AG08396 (cell line): ENCODE results near the gene ZDHHC14.
A peak's percentile ranks its signal among the peaks of the same experiment; 100 is the strongest.
"Not testable (repeated sequence)": the region's sequence is repeated elsewhere in the genome, so short reads cannot be mapped to it uniquely, and the experiment has no call there.

ENCODE experiments used
- DNase-seq: peaks from one replicate; pipeline ENCODE4 v3.0.0; 2012; ENCODE audit warnings: low spot score, mixed read lengths

ZDHHC14 gene

DNA sequence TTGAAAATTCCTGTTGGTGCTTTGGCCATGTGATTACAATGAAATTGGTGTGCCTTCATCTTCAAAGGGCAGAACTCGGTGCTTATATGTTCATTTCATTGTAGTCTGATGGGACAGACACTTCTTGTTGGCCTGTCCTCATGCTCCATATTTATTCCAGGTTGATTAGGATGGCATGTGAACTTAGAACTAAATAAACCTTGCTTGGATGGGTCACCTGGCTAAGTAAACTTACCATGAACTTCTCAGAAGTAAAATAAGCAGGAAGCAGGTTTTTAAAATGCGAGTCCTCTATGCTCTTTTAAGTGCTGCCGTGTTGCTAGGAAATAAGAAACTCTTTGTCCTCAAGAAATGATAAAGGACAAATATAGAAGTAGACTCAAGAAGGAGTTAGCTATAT lies 26.7 kb downstream of the ZDHHC14 start:
- DNase-seq: no peak

DNA sequence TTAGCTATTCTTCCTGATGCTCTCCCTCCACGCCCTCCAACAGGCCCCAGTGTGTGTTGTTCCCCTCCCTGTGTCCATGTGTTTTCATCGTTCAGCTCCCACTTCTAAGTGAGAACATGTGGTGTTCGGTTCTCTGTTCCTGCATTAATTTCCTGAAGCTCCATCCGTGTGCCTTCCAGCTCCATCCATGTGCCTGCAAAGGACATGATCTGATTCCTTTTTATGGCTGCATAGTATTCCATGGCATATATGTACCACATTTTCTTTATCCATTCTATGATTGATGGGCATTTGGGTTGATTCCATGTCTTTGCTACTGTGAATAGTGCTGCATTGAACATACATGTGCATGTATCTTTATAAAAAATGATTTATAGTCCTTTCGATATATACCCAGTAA lies 27.4 kb downstream of the ZDHHC14 start:
- DNase-seq: not testable (repeated sequence)

DNA sequence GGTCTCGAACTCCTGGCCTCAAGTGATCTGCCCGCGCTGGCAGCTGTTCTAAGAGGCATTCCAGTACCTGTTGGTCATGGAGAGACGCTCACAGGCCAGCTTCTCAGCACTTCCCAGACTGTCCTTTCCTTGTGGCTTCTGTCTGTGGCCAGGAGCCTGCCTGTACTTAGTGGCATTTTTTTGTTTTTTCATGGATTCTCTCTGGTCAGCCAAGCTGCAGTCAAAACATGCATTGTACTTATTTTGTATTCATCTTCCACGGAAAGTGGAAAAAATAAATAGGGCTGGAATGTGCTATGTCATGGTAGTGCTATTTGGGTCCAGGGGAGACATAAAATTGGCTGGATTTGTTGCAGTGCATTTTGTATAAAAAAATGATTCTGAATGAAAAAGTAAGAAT lies 29.1 kb downstream of the ZDHHC14 start:
- no peak for DNase-seq

DNA sequence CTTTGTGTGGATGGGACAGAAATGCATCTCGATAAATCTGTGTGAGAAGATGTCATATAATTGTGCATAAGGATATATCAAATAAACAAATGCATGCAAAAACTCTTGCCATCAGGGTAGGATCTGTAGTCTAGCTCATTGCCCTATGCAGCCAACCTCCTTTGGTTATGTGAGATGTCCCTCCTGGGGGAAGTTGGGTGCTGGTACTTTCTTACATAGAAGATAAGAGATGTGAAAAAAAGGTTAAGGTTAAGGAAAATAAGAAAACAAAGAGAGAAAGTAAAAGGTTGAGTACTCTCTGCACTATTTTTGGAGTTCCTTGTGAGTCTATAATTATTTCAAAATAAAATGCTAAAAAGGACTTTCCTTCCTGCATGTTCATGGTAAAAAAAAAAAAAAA lies 30.4 kb downstream of the ZDHHC14 start:
- no peak for DNase-seq

DNA sequence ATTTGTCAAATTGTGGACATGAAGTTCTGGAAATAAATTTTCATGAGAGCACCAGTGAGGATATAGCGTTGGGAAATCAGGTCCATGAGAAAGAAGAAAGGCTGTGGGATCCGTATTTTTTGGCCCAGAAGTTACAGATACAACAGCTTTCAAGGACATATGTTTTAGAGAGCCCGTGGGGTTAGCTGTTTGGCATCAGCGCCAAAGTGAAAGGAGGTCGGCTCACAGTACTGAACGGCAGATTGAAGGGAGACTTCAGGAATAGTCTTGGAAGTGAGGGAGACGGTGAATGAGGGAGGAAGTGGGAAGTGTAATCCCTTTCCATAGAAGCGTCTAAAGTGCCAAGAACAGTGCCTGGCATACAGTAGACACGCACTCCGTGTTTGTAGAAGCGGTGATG lies 31.8 kb downstream of the ZDHHC14 start:
- no peak for DNase-seq

DNA sequence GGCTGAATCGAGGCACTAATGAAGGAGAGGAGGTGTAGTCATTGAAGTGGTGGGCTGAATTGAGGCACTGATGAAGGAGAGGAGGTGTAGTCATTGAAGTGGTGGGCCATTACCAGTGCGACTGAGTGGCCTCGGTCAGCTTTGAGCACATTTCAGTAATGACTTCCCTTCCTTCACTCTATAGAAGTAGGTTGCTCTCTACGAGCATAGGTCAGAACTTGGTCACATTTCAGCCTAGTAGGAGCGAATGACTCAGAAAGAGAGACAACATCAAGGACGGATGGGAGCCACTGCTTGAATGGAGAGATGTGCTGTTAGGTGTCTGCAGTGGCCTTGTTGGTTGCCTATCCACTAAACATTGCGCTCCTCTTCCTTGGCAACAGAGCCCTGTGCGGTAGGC lies 39.5 kb downstream of the ZDHHC14 start:
- DNase-seq: no peak

DNA sequence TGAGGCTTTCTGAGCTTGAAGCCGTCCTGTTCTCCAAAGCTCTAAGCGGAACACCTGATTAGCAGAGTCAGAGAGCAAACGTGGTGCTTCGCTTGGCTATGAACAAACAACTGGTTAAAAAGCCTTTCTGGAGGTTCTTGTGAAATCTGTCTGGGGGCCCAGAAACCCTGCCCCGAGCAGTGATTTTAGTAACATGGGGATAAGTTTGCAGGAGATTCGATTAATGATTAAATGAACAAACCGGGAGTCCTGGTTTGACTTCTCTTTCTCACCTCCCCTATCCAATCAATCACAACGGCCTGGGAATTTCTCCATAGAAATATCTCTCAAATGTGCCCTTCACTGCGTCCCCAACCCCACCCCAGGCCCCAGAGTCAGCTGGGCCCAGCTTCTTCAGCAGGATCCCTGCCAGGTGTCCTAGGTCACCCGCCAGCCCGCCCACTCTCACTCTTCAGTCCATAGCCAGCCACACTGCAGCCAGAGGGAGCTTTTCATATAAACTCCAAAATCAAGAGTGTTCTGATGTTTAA lies 43.6 kb downstream of the ZDHHC14 start:
- no peak for DNase-seq

DNA sequence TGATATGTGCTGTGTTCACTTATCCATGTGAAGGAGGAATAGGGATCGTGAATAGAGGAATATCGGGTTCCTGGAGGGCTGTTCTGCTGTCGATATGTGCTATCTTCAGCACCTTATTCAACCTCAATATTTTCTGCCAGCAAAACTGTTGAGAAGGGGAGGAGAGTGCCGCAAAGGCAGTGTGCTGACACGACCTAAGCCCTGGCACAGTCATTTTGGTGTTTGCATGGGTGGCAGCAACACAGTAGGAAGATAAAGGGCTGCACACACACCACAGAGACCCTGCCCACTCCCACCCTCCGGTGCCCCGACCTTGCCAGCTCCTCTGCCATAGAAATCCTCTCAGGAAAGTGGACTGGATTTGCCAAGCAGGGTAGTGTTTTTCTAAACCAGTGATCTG lies 47.0 kb downstream of the ZDHHC14 start:
- DNase-seq: no peak

DNA sequence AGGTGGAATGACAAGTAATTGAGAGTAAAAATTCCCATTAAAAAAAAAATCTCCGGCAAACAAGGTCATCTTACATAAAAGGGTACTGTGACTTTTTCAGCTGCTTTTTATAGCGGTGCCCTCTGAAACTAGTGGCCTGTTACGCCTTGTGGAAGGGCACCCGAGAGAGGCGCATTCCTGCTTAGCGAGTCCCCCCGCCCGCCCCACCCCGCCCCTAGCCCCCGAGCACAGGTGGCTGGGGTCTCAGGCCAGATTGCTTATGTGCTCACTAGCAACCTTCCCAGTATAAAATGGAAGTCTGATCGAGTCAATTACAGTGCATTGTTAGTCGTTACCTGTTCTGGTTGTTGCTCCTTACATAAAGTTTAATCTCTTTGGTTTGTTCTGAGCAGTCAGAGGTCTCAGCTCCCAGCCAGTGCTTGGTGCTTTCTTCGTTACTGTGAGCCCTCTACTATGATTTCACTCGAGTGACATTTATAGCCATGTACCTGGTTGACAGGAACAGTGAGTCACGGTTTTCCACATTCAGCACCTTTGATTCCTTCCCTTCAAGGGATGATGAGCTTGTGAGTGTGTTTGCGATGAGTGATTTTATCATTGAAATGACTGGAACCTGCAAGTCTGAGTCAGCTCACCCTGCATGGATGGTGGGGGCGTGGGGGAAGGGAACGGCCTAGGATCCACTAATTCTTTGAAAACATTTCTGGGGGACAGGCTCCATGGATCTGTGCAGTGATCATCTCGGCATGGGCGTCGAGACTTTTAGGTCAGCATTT lies 47.6 kb downstream of the ZDHHC14 start:
- no peak for DNase-seq

DNA sequence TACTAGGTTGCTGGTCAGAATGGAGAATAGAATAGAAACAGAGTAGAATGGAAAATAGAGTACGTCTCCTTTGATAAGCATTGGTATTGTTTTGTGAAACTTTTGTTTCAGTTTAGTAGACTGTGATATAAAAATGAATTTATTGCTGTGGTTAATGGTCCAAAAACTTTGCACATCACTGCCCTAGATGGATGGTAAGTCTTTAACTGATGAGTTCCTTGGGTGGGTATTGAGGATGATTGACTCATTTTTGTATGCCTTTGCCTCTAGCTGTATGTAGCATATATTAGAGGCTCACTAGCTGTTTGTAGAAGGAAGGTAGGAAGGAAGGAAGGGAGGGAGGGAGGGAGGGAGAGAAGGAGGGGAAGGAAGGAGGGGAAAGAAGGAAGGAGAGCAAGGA lies 48.3 kb downstream of the ZDHHC14 start:
- DNase-seq: no peak

DNA sequence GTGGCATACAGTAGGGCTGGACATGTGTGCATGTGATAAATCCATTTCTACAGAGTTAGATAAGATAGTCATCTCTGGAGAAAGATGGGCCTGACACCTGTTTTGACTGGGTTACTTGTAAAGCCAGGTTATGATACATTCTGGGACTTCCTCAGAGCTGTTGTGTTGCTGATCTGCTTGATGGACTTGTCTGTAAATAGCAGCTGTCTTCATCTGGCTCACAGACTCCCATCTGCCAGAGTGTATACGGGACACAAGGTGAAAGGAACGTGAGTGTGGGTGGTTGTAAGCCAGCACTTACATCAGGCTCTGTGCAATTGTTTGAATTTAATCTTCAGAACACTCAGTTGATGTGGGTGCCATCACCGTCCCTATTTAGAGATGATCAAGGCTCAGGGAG lies 49.8 kb downstream of the ZDHHC14 start:
- no peak for DNase-seq

DNA sequence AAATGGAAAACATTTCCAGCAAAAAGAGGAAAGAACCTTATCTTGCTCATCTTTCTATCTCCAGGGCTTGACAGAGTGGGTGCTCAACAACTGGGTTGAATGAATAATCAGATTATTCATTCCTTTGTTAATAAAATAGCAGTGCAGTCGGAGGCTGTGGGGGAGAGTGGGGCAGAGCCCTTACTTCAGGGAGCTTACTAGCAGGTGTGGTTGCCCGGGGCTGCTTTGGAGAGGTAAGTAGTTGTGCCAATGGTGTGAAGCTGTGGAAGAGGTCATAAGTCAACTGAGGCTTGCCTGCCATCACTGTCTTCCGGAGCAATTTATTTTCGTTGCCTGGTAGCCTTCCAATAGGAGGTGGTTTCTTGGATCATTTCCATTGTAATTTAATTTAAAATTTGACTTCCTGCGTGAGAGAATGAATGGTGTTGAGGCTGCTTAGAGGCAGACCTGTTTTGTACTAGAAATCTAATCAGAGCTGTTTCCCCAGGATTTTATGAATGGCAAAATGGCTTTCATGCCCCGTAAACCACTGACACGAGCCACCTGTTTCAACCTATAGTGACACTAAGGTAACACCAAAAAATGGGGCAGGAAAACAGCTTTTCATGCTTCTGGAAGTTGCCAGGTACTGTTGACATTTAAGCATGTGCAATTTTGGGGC lies 51.4 kb downstream of the ZDHHC14 start:
- DNase-seq: no peak

DNA sequence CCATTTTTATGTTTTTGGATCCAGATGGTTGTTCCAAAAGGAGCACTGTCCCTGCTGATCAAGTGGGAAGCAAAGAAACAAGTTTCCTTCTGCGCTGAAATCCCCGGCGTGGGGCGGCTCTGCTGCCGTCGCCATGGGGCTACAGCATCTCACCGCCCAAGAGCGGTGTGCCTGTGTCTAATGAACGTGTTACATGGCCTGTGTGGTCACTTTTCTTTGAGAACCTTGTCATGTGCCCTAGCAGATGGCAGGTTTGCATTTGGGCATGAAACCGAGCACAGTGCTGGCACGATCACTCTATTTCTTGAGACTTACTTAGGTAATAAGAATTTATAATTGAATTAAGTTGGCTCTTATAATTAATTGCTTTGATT lies 51.9 kb downstream of the ZDHHC14 start:
- DNase-seq: no peak

DNA sequence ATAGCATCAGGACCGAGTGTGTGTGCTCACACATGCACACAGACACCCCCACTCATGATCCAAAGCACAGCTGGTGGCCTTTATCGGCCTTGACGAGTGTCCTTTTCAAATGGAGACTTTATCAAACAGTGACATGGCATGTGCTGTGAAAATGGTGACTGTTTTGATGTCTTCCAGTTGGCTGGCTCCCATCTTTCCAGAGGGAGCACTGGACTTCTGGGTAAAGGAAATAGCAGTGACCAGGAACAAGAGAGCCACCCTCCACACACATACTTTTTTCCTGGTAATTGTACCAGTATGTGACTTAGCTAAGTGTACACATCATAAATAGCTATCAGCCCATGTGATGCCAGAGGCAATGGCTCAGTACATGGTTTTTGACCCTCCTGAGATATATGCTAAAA lies 52.7 kb downstream of the ZDHHC14 start:
- no peak for DNase-seq

DNA sequence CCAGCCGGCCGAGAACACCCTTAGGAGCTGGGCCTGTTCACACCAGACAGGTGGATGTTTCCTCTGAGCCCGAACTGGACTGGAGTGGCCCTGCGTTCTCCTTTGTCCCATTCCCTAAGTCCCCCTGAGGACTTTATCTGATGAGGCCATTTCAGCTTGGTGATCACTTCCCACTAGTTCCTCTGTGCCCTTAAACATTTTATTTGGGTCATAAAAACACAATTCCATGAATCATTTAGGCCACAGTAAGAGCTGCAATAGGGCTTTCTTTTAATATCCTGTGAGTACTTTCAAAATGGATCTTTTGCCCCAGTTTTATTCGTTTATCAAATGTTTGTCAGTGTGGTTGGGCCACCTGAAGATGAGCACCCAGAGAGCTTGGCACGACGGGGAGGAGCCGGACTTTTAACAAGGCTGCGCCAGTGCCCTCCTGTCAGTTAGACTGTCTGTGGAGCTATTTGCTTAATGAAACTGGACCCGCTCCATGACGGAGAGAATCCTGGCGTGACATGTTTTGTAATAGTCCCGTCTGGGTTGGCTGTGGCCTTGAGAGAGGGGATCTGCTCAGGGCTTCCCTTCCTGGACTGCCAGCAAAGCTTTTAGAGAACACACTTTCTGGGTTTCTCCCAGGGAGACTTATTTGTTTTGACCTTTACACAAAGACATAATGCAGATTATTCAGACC lies 53.5 kb downstream of the ZDHHC14 start:
- DNase-seq: no peak

DNA sequence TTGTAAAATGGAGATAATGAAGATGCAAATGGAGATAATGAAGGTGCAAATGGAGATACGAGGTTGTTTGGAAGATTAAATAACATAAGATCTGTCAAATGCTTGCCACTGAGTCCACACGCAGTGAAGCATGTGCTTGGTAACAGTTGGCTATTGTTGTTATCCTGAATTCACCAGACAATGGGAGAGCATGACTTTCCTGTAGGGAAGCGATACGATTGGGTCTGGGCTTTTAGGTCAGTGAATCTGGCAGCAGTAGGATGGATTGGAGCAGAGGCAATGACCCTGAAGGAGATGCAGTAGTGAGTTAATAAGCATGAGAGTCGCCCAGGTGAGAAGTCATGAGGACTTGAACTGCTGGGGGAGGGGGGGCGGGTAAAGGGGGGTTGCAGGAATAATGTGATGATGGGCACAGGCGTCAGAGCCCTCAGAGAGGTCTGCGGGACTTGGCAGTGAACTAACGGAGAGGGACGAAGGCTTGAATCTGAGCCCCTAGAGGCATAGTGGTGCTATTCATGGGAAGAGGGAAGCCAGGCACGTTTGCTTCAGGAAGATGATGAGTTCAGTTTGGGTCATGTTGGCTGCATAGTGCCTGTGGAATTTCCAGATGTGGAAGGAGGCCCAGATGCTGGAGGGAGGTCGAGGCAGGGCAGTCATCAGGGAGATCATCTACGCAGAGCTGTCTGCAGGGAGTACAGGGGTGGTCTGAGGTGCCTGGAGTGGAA lies 55.4 kb downstream of the ZDHHC14 start:
- no peak for DNase-seq

DNA sequence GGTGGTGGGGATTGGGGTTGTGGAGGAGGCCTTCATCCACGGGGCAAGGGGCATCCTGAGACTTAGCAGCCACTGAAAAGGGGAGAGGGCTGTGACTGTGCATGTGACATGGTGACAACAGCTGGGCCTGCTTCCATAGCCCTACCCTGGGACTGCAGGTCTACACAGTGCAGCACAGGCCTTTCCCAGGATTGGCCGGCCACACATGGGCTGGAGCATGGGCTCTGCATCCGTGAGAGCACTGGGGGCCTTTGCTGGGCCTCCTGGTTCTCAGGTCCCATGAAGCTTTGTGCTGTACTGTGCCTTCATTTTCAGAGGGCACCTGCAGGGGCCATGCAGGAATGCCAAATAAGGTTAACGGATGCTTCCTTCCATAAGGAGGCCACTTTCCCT lies 56.0 kb downstream of the ZDHHC14 start:
- no peak for DNase-seq

DNA sequence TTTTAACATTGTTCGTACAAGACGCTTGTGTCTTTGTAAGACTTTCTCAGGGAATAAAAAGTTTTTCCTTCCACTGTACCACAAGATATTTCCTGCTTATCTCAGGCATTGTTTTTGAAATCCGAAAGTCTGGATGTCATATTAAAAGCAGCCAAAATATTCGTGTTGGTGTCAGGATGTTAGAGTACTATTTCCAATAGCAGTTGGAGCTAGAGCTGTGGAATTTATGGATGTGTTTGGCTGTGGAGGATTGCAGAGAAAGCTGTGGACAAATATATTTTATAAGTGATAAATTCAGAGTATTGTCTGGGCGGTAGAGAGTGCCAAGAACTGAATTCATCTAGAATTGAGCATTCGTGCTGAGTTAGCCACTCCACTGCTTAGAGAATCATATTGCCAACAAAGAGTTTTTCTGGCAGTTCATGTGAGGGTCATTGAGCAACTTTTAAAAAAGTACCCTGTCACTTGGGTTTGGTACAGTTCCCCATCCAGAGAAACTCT lies 57.7 kb downstream of the ZDHHC14 start:
- DNase-seq: no peak

DNA sequence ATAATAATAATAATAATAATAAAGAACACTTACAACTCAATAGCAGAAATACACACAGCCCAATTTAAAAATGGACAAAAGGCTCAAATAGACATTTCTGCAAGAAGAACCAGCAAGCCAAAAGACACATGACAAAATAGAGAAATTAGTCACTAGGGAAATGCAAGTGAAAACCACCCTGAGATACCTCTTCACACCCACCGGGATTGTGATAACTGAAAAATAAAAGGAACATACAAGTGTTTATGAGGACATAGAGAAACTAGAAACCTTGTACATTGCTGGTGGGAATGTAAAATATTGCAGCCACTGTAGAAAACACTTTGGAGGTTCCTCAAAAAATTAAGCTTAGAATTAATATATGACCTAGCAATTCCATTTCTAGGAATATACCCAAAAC lies 59.2 kb downstream of the ZDHHC14 start:
- DNase-seq: no peak

DNA sequence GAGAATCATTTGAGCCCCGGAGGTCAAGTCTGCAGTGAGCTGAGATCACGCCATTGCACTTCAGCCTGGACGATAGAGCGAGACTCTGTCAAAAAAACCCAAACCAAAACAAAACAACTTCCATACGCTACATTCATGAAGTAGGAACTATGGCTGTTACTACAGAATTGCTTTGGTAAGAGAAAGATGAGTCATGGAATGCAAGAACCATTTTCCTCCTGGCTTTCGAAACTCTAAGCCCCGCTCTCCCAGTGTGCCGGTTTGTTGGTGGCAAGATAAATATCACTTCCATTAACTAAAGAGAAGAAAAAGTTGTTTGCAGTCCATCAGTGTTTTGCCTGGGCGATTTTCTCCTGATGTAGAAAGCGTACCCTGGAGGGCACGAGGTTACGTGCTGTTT lies 61.3 kb downstream of the ZDHHC14 start:
- DNase-seq: no peak

DNA sequence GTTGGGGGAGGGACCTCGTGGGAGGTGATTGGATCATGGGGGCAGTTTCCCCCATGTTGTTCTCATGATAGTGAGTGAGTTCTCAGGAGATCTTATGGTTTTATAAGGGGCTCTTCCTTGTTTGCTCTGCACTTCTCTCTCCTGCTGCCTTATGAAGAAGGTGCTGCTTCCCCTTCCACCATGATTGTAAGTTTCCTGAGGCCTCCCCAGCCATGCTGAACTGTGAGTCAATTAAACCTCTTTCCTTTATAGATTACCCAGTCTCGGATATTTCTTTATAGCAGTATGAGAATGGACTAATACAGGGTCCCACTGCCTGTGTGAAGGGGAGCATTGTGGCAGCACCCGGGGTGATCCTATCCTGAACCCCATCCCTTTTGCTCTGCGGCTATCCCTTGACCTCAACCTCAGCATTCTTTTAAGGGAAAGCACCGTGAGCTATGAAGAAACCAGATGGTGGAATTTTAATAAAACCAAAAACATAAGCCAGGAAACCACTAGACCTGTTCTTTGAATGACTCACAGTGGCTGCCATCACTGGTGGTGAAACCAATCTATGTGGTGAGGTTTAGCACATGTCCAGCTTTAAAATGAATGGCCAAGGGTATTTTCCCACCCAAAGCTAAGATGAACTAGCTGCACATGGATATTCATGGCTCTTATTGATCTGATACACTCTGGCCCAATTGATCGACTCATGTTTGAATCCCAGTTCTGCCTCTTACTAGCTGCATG lies 62.2 kb downstream of the ZDHHC14 start:
- peak; percentile 39 for DNase-seq
